Endothelial cell of umbilical vein (primary cell): ENCODE measurements around the gene SNX4. TPM values are rescaled to one million over a fixed set of nuclear protein-coding genes. Genes with fewer than 3 reads are reported as not detected.

ENCODE experiments used
- BruUV-seq: library from RNA; stranded (reverse); fragments of 400-500 nt; replicated peaks from 2 replicates; lab custom pipeline; 2021; lab: Mats Ljungman, UMichigan
- CTCF ChIA-PET: fragments of 300-600, 350-600 bp; sonication (Branson Sonifier 250); formaldehyde crosslinking; loops from one replicate; lab custom pipeline; 2021; ENCODE audit warnings: antibody characterized with exemption, inconsistent platforms; lab: Charles Lee
- POLR2A ChIA-PET: fragments of 300-600, 350-600 bp; sonication (Branson Sonifier 250); formaldehyde crosslinking; loops from one replicate; lab custom pipeline; 2021; ENCODE audit warnings: antibody characterized with exemption, inconsistent platforms; lab: Charles Lee
- DNase-seq: peaks from one replicate; pipeline ENCODE4 v3.0.0-alpha.2; 2011; ENCODE audit warnings: low read depth, low spot score
- FAIRE-seq: peaks from 2 replicates; lab custom pipeline; 2011; peaks lifted over from hg19 to GRCh38; lab: Jason Lieb, UNC
- H2AFZ ChIP-seq: 2 replicates; pipeline ENCODE4 v1.6.0; 2012; ENCODE audit warnings: low read depth, low read length, control low read depth, inconsistent platforms
- H3K27ac ChIP-seq: 2 replicates; pipeline ENCODE4 v1.5.1; 2011; ENCODE audit warnings: low read depth, mild to moderate bottlenecking, control low read depth, low read length, moderate library complexity; ENCODE audit not compliant: insufficient read depth
- H3K27me3 ChIP-seq, 2 experiments: 2 replicates each; pipeline versions ENCODE4 v1.6.0 to v1.6.1; 2011; ENCODE audit warnings: low read length in 2 of 2, mixed read lengths in 1 of 2; ENCODE audit not compliant: control insufficient read depth in 2 of 2, insufficient read depth in 2 of 2
- H3K36me3 ChIP-seq, 2 experiments: 2 replicates in 1 of 2; 3 replicates in 1 of 2; pipeline ENCODE4 v1.5.1; 2011; ENCODE audit warnings: low read length in 2 of 2, mild to moderate bottlenecking in 1 of 2, moderate library complexity in 1 of 2; ENCODE audit not compliant: control insufficient read depth in 2 of 2, insufficient read depth in 2 of 2; ENCODE audit errors: extremely low read depth in 1 of 2
- H3K4me1 ChIP-seq: 3 replicates; pipeline ENCODE4 v1.5.1; 2011; ENCODE audit warnings: mild to moderate bottlenecking, low read length; ENCODE audit not compliant: control insufficient read depth, insufficient read depth; ENCODE audit errors: extremely low read depth
- H3K4me2 ChIP-seq: 2 replicates; pipeline ENCODE4 v1.6.1; 2011; ENCODE audit warnings: low read length, control low read depth, mixed read lengths; ENCODE audit not compliant: insufficient read depth
- H3K4me3 ChIP-seq, 3 experiments: fragments of 200-600 bp in 1 of 3; sonication (generic), shearing (Covaris generic) in 1 of 3; replicated peaks in 1 of 3; 2 replicates each; pipeline ENCODE4 v1.5.1; 2011 to 2016; ENCODE audit warnings: control low read depth in 3 of 3, low read length in 3 of 3, mild to moderate bottlenecking in 2 of 3, inconsistent platforms in 1 of 3, low read depth in 1 of 3, moderate library complexity in 1 of 3; ENCODE audit not compliant: insufficient read depth in 1 of 3
- H3K79me2 ChIP-seq: 2 replicates; pipeline ENCODE4 v1.6.0; 2012; ENCODE audit warnings: low read length, inconsistent platforms; ENCODE audit not compliant: control insufficient read depth, insufficient read depth
- H3K9ac ChIP-seq: replicated peaks from 2 replicates; pipeline ENCODE3; 2011; ENCODE audit warnings: low read length, control low read depth; ENCODE audit not compliant: insufficient read depth; ENCODE audit errors: extremely low read depth
- H3K9me1 ChIP-seq: replicated peaks from 3 replicates; pipeline ENCODE4 v1.6.0; 2011; ENCODE audit warnings: mild to moderate bottlenecking, low read length; ENCODE audit not compliant: control insufficient read depth, insufficient read depth; ENCODE audit errors: extremely low read depth
- H3K9me3 ChIP-seq: replicated peaks from 2 replicates; pipeline ENCODE4 v1.5.1; 2012; ENCODE audit warnings: low read length, inconsistent platforms; ENCODE audit not compliant: control insufficient read depth, insufficient read depth
- H4K20me1 ChIP-seq: replicated peaks from 2 replicates; pipeline ENCODE3; 2011; ENCODE audit warnings: mild to moderate bottlenecking, low read length; ENCODE audit not compliant: control insufficient read depth, insufficient read depth; ENCODE audit errors: extremely low read depth
- CTCF ChIP-seq, 2 donors: IDR thresholded peaks; 1 replicate in 1 of 2; 2 replicates in 1 of 2; pipeline ENCODE4 v1.5.1; 2011; ENCODE audit warnings: low read length in 2 of 2, mild to moderate bottlenecking in 2 of 2, moderate library complexity in 2 of 2, control low read depth in 1 of 2, inconsistent platforms in 1 of 2, low read depth in 1 of 2; ENCODE audit not compliant: insufficient read depth in 1 of 2; ENCODE audit errors: extremely low read depth in 1 of 2
- EZH2 ChIP-seq: IDR thresholded peaks from 2 replicates; pipeline ENCODE4 v1.6.1; 2012; ENCODE audit warnings: borderline replicate concordance, low read depth, mild to moderate bottlenecking, moderate library complexity, low read length, inconsistent platforms; ENCODE audit not compliant: severe bottlenecking
- FOS ChIP-seq: IDR thresholded peaks from 2 replicates; pipeline ENCODE4 v1.6.1; 2011; ENCODE audit warnings: mild to moderate bottlenecking, low read length, moderate library complexity, borderline replicate concordance; ENCODE audit not compliant: insufficient read depth
- GATA2 ChIP-seq: IDR thresholded peaks from 2 replicates; pipeline ENCODE4 v1.7.0; 2011; ENCODE audit warnings: low read depth, mild to moderate bottlenecking, moderate library complexity, mixed read lengths, low read length; ENCODE audit not compliant: insufficient read length, insufficient read depth
- JUN ChIP-seq: IDR thresholded peaks from 2 replicates; pipeline ENCODE4 v1.6.1; 2011; ENCODE audit warnings: borderline replicate concordance, low read depth; ENCODE audit not compliant: insufficient read length, insufficient read depth
- MAX ChIP-seq: IDR thresholded peaks from 2 replicates; pipeline ENCODE4 v1.6.1; 2011; ENCODE audit not compliant: insufficient read depth, insufficient read length
- MYC ChIP-seq: IDR thresholded peaks from one replicate; pipeline ENCODE4 v1.6.1; 2011; ENCODE audit warnings: mild to moderate bottlenecking, low read depth, low read length
- POLR2A ChIP-seq: IDR thresholded peaks from 2 replicates; pipeline ENCODE4 v1.6.1; 2012; ENCODE audit warnings: low read depth, mild to moderate bottlenecking, control low read depth, low read length
- POLR2AphosphoS5 ChIP-seq: IDR thresholded peaks from 2 replicates; pipeline ENCODE4 v1.6.1; 2012; ENCODE audit warnings: low read depth, mild to moderate bottlenecking, control low read depth, low read length, moderate library complexity; ENCODE audit not compliant: insufficient read depth
- dilution Hi-C: fragments of 300-500 bp; cut with MboI; formaldehyde crosslinking; loops from one replicate; pipeline ENCODE4 v1.15.0; 2019; ENCODE audit warnings: low sequenced_read_pairs; ENCODE audit not compliant: extremely low pct_ligation_motif_present
- intact Hi-C: fragments of 100-400 bp; cut with micrococcal nuclease; formaldehyde crosslinking; loops from one replicate; pipeline ENCODE4 v1.10.0; 2022
- polyA plus RNA-seq, 4 experiments: library from polyadenylated mRNA; depleted of rRNA in 3 of 4; stranded (reverse) in 3 of 4; unstranded in 1 of 4; fragments of >200 nt; gene quantifications; 2 replicates each; pipeline versions ENCODE4 v1.2.1 to v1.2.3, GENCODE V29; 2011 to 2012; ENCODE audit warnings: missing spikeins in 1 of 4
- total RNA-seq: library from RNA; stranded (reverse); gene quantifications from 2 replicates; pipeline ENCODE4 v1.2.3, GENCODE V29; 2021

The SNX4 gene
- total and polyA plus RNA-seq, 2 donors (not counting 3 experiments of a cell fraction or from before 2014, with no cell fraction given) = 7.5 to 39.2 TPM

- no TSS peak for BruUV-seq
- Histone ChIP-seq H3K9me1 (no peaks in the 10 kb centered on the region), H3K27ac (no peak overlapping the region), H3K4me2 (no peak overlapping the region), H3K27me3 (no peaks in the 10 kb centered on the region), H2AFZ (no peak overlapping the region), H3K4me1 (no peaks in the 10 kb centered on the region), H4K20me1 (no peaks in the 10 kb centered on the region), H3K4me3 (no peak overlapping the region), H3K79me2 (no peaks in the 10 kb centered on the region), H3K36me3 (no peaks in the 10 kb centered on the region), H3K9me3 (no peaks in the 10 kb centered on the region), H3K9ac (no peak overlapping the region)
- DNase-seq = no peak
- intact Hi-C loops = no loop called here
- TF ChIP-seq POLR2AphosphoS5 = no peak
- TF ChIP-seq MYC = no peak
- no peak for TF ChIP-seq FOS
- TF ChIP-seq POLR2A = no peak
- TF ChIP-seq EZH2 = no peak
- no peak for TF ChIP-seq MAX
- no peak for TF ChIP-seq JUN
- TF ChIP-seq CTCF (IDR thresholded peaks at IDR 0.05; ENCODE audit: extremely low read depth in 1 of 2, insufficient read depth in 1 of 2, low read depth in 1 of 2, low read length in 2 of 2) = no peak
- TF ChIP-seq GATA2 = no peak
- dilution Hi-C loops = no loop called here
- ChIA-PET POLR2A (no interaction called here), CTCF (interaction anchor here (0.9 to 1.0 kb wide), 2 partner anchors 9 to 26 kb away, joined by 3 to 7 read pairs; no protein-coding TSS in a partner anchor)
- no peak for FAIRE-seq
Observed at GRCh38 chr3:125431912-125432790, 87.9 kb downstream of the SNX4 start.
